Ecto neural progenitor cell (in vitro differentiated cells): ENCODE measurements around the gene SMCR8.
"Not testable (repeated sequence)": the region's sequence is repeated elsewhere in the genome, so short reads cannot be mapped to it uniquely, and the experiment has no call there.

Experiments used
- DNase-seq: peaks from one replicate; pipeline ENCODE4 v3.0.0-alpha.2; 2018; ENCODE audit warnings: low spot score

SMCR8 gene

DNA sequence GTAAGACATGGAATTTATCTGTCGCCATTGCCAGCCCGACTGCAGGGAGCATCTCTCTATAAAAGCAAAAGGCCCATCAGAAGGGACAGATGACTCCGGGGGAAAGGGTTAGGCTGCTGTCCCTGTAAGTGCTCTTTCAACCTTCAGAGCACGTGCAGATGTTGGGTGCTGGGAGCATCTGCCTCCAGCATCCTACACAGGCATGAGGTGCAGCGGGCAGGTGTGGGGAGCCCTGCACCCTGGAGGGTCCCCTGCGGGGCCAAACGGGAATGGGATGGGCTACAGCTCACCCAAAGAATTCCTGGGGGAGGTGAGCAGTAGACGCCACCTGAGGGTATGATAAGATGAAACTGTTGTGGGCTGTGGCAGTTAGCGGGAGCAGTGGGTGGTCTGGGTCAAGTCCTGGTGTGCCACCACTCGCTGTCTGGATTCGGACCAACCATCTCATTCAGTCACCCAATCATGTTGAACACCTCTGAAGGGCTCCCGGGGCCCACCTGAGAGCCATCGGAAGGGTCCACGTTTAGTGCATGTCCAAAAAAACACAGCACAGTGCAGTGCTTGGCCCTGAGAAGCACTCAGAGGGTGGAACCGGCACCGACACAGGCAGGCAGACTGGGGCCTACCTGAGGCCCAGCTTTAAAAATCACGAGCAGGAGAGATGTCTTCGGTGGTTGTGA is 3.8 kb downstream of the SMCR8 start:
- no peak for DNase-seq

DNA sequence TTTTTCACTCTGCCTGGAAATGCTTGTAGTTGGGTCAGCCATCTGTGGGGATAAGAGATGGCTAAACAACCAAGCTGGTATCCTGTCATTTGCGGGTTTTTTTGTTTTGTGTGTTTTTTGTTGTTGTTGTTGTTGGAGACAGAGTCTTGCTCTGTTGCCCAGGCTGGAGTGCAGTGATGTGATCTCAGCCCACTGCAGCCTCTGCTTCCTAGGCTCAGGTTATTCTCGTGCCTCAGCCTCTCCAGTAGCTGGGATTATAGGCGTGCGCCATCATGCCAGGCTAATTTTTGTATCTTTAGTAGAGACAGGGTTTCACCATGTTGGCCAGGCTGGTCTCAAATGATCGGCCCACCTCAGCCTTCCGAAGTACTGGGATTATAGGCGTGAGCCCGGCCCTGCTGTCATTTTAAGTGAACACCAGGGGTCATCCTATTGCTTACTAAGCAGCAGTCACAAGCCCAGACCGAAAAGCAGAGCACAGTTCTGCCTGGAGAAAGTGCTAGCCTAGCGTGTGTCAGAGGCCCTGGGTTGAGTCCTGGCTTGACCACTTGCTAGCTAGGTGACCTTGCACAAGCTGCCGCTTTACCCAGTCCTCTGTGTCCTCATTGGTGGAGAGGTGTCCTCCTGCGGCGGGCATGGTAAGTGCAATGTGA is 4.6 kb downstream of the SMCR8 start:
- DNase-seq: peak; percentile 63

DNA sequence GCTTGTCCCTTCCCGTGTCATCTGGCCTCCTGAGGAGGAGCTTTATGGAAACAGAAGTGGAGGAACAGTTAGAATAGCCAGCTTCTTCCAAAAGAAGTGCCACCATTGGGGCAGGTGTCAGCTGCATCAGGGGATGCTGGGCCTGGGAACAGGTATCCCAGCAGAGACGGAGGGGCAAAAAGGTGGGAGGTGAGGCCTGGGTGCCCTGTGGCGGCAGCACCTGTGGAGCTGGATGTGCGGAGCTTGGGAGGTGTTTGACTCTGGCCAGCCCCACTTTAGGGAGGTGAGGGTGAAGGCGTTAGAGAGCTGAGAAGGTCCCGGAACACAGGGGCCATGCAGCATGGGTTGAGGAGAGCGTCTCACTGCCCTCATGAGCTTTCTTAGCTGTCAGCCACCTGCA is 5.2 kb downstream of the SMCR8 start:
- DNase-seq: no peak

DNA sequence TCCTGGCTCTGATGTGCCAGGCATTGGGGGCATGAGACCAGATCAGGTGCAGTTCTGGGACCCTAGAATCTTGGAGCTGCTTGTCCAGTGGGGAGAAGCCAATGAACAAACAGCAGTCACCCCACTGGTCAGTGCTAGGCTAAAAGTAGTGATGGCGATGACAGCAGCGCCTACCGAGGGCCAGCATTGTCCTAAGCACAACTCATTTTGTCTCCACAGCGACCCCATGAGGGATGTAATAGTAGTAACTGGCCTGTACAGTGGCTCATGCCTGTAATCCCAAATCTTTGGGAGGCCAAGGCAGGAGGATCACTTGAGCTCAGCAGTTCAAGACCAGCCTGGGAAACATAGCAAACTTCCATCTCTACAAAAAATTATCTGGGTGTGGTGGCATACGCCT is 6.2 kb downstream of the SMCR8 start:
- no peak for DNase-seq

DNA sequence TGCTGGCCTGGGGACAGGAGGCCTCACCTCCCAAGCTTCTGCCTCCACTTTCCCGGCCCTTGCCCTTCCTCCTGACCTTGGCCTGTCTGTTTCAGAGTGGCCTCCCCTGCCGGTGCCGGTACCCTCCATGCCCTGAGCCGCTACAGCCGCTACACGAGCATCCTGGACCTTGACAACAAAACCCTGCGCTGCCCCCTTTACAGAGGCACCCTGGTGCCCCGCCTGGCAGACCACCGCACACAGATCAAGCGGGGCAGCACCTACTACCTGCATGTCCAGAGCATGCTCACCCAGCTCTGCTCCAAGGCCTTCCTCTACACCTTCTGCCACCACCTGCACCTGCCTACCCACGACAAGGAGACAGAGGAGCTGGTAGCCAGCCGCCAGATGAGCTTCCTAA is 7.4 kb downstream of the SMCR8 start:
- no peak for DNase-seq

DNA sequence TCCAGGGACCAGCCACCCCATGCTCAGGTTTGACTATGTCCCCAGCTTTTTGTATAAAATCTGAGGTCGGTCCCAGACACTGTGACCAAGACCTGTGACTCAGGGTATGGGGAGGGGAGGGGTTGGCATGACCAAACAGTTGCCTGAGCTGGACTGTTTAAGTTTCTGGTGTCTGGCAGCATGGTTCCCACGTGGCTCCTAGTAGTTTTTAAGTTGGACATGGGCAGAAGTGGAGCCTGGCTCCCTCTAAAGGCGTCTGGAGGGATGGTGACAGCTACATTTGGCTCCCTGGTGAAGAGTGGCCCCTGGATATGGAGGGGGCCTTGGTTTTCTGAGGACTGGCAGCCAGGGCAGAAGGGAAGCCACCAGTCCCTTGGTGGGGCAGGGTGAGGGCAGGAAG is 7.9 kb downstream of the SMCR8 start:
- DNase-seq: no peak

DNA sequence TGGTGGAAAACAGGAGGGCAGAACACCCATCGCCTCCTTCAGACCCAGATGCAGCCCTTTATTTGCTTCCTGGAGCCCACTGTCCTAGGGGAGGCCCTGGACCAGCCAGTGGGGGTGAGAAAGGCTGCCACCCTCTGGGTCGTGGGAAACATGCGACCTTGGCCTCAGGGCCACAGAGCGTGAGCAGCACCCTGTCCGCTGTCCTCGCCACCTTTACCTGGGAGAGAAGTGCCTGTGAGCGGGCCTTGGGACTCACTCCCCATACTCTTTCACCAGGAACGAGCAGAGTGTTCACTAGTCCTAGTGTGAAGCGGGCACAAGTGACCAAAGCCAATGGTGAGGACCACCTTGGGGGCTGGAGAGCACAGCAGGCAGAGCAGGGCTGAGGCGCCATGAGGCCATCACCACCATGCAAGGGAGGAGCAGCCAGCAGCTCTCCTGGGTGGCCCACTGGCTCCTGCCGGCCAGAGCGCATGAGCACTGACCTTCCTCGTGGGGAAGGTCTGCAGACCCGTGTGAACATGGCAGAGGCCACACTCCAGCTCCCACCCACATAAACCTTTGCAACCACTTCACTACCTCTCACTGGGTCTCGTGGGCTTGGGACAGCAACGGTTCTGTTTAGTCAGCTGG is 8.5 kb downstream of the SMCR8 start:
- DNase-seq: no peak

DNA sequence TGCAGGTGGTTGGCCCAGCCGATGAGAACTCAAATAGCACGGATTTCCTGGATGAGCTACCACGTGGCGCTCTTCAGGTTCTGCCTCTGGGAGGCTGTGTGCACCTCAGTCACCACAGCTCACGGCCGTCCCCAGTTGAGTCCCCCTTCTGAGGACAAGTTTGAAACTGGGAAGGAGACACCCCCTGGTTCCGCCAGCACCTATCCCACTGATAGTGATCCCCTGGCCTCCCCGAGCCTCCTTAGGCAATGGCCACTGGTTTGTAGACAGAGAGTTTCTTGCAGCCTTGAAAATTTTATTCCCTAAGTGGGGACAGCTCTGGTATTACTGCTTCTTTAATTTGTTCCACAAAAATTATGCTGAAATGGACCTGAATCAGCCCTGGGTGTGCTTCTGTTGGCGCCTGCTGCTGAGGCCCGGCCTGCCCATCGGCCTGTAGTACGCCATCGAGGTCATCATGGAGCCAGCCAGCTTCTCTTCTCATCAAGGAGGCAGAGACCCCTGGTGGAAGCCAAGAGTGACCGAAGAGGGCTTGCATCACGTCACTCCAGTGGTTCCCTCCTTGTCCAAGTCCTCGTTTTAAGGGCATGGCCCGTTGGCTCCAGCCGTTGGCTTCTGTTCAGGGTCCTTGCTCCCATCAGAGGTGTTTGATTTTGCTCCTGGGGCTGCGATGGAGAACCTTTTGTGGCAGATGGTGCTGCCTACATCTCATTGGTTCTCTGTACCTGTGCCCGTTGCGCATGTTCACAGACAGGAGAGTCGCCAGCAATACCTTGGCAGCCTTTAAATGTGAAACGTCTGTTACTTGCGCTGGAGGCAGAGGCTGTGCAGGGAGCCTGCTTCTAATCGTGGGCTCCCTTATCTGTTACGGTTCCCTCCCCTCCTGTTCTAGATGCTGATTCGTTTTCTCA is 9.3 kb downstream of the SMCR8 start:
- DNase-seq: no peak

DNA sequence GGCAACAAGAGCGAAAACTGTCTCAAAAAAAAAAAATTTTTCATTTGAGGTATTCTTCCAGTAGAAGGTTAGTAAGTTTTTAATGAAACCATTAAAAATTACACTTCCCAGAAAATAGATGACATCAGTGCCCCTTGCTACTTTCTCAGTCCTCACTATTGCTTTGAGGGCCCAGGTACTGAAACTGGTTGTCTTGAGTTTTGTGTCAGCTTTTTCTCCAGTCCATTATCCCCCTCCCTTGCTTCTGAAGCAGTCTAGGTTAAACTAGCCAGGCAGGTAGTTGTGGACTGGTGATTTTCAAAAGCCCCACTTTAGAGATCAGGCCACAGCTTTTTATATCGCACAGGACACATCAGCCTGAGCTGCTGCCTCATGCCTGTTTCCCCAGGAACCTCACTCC is 10.9 kb downstream of the SMCR8 start:
- no peak for DNase-seq

DNA sequence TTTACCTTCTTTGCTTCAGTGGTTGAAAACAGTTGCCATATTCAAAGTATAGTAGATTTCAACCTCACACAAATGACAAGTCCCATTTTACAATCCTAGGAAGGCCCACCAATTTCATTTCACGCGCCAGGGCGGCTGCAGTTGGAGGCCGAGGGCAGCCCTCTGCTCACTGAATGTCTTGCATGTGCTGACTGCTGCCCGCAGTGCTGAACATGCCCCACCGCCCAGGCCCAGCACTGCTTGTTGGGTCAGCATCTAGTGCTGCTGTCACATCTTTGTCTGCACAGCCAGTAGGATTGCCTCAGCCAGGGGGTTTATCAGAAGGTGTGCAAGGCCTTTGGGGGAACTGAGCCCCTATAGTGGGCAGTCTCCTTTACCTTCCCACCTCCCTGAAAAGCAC is 11.5 kb downstream of the SMCR8 start:
- no peak for DNase-seq

DNA sequence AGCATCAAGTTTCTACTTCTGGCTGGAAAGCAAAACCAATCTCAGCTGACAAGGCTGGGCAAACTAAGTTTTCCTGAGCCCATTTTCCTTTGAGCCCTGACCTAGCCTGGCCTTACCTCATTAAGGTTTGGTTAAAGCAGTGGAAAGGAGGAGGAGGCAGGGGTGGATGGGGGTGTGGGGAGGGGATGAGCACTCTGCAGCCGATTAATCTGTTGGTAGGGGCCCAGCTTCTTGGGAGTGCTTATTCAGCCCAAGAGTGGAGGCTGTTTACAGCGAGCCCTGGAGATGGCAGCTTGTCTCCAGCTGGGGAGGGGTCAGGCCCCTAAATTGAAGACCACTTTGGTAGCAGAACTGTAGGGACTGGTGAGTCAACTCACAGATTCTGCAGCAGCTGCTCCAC is 12.0 kb downstream of the SMCR8 start:
- DNase-seq: no peak

DNA sequence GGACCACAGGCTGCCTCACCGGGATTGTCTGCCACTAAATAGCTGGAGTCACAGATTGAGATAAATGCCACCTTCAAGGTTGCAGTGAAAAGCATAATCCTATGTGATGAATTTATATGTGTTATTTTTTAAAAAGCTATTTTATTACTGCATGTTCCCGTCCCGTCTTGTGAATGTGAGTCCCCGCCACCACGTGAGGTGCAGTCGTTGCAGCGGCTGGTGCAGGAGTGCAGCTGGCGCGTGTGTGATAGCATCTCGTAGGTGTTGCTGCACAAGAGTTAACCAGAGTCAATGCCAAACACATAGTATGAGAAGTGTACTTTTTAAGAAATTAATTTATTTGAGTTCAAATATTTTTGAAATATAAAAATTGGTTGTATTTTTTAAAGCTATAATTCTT is 12.5 kb downstream of the SMCR8 start:
- no peak for DNase-seq

DNA sequence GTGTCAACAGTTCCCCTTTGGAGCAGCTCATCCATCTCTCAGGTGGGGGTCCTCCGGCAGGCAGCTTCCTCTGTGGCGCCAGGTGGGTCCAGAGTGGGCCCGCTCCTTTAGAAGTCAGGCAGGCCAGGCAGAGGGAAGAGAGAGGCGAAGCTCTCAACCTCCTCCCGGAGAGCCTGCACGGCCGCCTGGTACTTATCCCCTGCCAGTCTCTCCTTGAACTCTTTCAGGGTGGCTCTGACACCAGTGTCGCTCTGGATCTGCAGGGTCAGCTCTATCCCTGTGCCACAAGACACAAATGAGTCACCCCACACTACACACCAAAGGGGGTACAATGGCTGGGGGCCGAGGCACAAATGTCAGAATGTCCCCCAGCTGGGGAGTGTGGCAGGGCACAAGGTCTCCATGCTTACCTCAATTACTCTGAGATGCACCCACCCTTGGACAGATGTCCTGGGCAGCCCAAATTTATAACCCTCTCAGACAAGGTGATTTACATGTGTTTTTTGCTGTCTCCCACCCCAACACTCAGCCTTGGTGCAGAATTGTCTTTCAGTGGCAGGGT is 13.6 kb downstream of the SMCR8 start:
- no peak for DNase-seq

DNA sequence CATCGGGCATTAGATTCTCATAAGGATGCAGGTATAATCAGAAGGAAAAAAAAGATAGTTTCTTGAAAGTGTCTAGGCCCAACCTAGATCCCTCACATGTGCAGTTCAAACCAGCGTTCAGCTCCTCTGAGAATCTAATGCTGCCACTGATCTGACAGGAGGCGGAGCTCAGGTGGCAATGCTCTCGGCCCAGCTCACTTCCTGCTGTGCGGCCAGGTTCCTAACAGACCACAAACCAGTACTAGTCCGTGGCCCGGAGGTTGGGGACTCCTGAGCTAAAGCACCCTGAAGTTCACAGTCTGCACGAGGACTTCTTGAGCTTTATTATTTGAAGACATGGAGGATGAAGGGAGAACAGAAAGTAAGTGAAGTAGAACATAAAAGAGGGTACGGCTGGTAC is 16.8 kb downstream of the SMCR8 start:
- no peak for DNase-seq

DNA sequence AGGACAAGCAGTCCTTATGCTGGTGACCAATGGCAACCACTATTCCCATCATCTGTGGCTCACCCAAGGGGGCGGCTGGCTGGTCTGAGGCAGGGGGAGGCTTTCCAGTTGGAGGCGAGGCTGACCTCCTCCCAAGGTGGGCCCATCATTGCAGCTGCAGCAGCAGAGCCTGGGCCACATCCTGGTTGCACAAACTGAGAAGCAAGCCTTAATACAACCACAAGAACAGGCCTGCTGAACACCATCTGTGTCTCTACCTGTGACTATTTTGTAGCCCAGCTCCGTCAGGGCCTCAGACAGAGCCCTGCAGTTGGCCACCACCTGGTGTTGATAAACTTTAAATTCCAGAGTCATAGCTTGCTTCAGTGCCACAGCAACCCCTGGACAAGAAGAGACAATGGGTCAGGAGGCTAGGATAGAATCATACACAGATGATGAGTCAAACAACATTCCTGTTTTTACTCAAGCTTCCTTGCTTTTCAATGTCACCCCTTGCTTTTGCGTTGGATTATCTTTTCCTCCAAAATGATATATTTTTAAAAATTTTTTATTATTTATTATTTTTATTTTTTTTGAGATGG is 17.9 kb downstream of the SMCR8 start:
- no peak for DNase-seq

DNA sequence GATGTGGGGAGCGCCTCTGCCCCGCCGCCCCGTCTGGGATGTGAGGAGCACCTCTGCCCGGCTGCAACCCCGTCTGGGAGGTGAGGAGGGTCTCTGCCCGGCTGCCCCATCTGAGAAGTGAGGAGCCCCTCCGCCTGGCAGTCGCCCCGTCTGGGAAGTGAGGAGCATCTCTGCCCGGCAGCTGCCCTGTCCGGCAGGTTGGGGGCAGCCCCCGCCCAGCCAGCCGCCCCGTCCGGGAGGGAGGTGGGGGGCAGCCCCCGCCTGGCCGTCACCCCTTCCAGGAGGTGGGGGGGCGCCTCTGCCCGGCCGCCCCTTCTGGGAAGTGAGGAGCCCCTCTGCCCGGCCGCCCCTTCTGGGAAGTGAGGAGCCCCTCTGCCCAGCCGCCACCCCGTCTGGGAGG is 23.1 kb downstream of the SMCR8 start:
- DNase-seq: not testable (repeated sequence)

DNA sequence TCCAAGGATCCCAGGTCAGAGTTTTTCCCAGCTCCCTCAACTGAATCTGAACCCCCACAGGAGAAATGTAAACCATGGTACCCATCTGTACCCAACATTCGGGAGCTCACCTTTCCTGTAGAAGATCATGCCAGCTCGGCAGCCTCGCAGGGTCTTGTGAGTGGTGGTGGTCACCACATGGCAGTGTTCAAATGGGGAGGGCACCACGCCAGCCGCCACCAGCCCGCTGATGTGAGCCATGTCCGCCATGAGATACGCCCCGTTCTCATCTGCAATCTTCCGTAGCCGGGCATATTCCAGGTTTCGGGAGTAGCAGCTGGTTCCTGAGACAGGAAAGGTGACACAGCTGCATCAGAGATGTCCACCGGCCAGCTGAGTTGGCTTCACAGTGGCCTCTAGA is 24.8 kb downstream of the SMCR8 start:
- no peak for DNase-seq

DNA sequence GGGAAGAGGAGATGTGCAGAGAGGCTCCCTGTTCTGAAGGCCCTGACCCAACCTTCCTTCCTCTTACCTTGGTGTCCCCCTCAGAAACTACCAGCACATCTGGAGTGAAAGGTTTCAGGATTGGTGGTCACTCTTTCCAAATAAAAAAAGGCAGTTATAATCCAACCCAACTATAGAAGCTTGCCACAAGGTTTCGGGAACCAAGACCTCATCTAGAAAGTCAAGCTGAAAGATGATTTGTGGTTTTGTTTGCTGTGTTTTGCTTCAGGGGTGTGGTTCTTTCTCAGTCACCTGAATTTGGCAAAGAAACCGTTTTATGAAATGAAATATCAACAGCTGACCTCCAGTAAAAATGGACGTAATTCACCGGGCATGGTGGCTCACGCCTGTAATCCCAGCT is 28.9 kb downstream of the SMCR8 start:
- DNase-seq: no peak

DNA sequence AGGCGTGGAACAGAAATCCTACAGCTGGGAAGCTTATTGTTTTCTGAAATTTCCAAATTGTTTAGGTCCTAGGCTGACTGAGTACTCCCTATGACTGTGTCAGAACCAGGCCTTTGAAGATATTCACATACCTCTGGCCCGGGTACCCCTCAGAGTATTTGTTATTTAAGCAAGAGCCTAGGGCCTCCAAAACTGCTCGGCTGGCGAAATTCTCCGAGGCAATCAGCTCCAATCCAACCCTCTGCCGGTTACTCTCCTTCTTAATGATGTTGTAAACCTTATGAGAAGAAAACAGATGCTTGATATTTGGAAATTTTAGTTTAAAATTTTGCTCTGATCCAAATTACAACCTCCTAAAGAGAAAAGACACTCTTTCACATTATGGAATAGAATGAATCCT is 38.4 kb downstream of the SMCR8 start:
- no peak for DNase-seq

DNA sequence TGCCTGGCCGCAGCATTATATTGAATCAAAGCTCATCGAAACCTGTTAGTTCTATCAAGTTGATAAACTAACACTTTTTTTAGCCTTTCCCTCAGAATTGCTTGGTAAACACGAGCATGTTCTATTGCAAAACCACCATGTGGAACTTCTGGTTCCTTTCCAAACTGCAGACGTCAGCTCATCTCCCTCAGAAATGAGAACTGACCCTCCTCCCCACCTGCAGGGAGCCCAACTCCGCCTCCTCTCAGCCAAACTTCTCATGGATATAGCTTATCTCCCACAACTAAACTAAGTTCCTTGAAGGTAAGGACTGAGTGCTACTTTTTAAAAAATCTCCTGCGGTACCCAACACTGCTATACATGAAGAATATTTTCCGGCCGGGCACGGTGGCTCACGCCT is 41.5 kb downstream of the SMCR8 start:
- no peak for DNase-seq

DNA sequence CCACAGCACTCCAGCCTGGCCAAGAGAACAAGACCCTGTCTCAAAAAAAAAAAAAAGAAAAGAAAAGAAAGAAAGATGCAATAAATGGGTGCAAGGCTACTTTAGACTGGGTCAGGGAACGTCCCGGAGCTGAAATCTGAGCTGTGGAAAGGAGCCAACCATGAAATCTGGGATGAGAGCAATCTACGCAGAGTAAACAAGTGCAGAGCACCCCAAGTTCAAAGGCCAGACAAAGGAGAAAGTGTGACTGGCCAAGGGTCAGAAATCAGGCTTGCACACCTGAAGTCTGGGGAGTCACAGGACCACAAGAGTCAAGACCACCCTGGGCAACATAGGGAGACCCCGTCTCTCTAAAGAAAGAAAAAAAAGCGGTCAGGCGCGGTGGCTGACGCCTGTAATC is 45.4 kb downstream of the SMCR8 start:
- no peak for DNase-seq
